PC-3 (cell line): ENCODE results near the gene APOA4. TPM values are rescaled to one million over a fixed set of nuclear protein-coding genes. Genes with fewer than 3 reads are reported as not detected.
A peak's percentile ranks its signal among the peaks of the same experiment; 100 is the strongest.

Experiments
- ATAC-seq: fragments of 200-7000 bp; cut with Tn5 transposase; 2 replicates; pipeline ENCODE4 v1.9.1; 2020; ENCODE audit warnings: mild to moderate bottlenecking, moderate library complexity
- BruUV-seq: library from RNA; stranded (reverse); fragments of 400-500 nt; replicated peaks from 2 replicates; lab custom pipeline; 2021; lab: Mats Ljungman, UMichigan
- CTCF ChIA-PET: fragments of 300-600 bp; sonication (Branson Sonifier 250); formaldehyde crosslinking; loops from one replicate; lab custom pipeline; 2022; ENCODE audit warnings: antibody characterized with exemption; lab: Charles Lee
- POLR2A ChIA-PET: fragments of 300-600 bp; sonication (Branson Sonifier 250); formaldehyde crosslinking; loops from one replicate; lab custom pipeline; 2022; ENCODE audit warnings: antibody characterized with exemption; ENCODE audit not compliant: unreplicated experiment; lab: Charles Lee
- DNase-seq: peaks from one replicate; pipeline ENCODE4 v3.0.0-alpha.2; 2015
- H2AFZ ChIP-seq: fragments of 300-600 bp; sonication (generic); 2 replicates; pipeline ENCODE4 v1.6.0; 2016; ENCODE audit warnings: antibody characterized with exemption, low read length
- H3F3A ChIP-seq: fragments of 300-600 bp; sonication (generic); one replicate; pipeline ENCODE4 v1.6.0; 2017; ENCODE audit warnings: antibody characterized with exemption, low read length, control low read depth, mild to moderate bottlenecking; ENCODE audit not compliant: unreplicated experiment
- H3K27ac ChIP-seq: fragments of 300-600 bp; sonication (generic); 2 replicates; pipeline ENCODE4 v1.5.1; 2016; ENCODE audit warnings: mild to moderate bottlenecking, low read length
- H3K27me3 ChIP-seq: fragments of 300-600 bp; sonication (generic); 2 replicates; pipeline ENCODE4 v1.6.1; 2016; ENCODE audit warnings: low read length, mixed read lengths
- H3K36me3 ChIP-seq: fragments of 300-600 bp; sonication (generic); 2 replicates; pipeline ENCODE4 v1.6.1; 2016; ENCODE audit warnings: low read depth, mixed run types, low read length, mixed read lengths
- H3K4me1 ChIP-seq: fragments of 300-600 bp; sonication (generic); 2 replicates; pipeline ENCODE4 v1.5.1; 2016; ENCODE audit warnings: low read length; ENCODE audit not compliant: insufficient read depth
- H3K4me2 ChIP-seq: fragments of 300-600 bp; sonication (generic); 2 replicates; pipeline ENCODE4 v1.6.0; 2016; ENCODE audit warnings: low read length
- H3K4me3 ChIP-seq: fragments of 300-600 bp; sonication (generic); 2 replicates; pipeline ENCODE4 v1.5.1; 2016; ENCODE audit warnings: mild to moderate bottlenecking, low read length, mixed read lengths
- H3K79me2 ChIP-seq: fragments of 300-600 bp; sonication (generic); 2 replicates; pipeline ENCODE4 v1.6.1; 2017; ENCODE audit warnings: low read length, mixed read lengths
- H3K9ac ChIP-seq: fragments of 300-600 bp; sonication (generic); 2 replicates; pipeline ENCODE4 v1.6.0; 2016; ENCODE audit warnings: mild to moderate bottlenecking, low read length
- H3K9me2 ChIP-seq: fragments of 300-600 bp; sonication (generic); replicated peaks from 2 replicates; pipeline ENCODE4 v1.6.1; 2016; ENCODE audit warnings: mixed run types, low read length, mixed read lengths
- H3K9me3 ChIP-seq: fragments of 300-600 bp; sonication (generic); 2 replicates; pipeline ENCODE4 v1.6.1; 2016; ENCODE audit warnings: low read length, mixed read lengths
- H4K20me1 ChIP-seq: fragments of 300-600 bp; sonication (generic); 2 replicates; pipeline ENCODE4 v1.6.1; 2016; ENCODE audit warnings: low read length, mixed read lengths
- EZH2 ChIP-seq: fragments of 300-600 bp; sonication (generic); IDR thresholded peaks from one replicate; pipeline ENCODE4 v1.6.1; 2017; ENCODE audit warnings: antibody characterized with exemption, mild to moderate bottlenecking, low read length; ENCODE audit not compliant: unreplicated experiment
- EZH2phosphoT487 ChIP-seq: fragments of 300-600 bp; sonication (generic); IDR thresholded peaks from 2 replicates; pipeline ENCODE4 v1.6.1; 2018; ENCODE audit warnings: mild to moderate bottlenecking, antibody characterized with exemption, low read length, borderline replicate concordance
- intact Hi-C: fragments of 100-400 bp; cut with micrococcal nuclease; formaldehyde crosslinking; loops from 2 replicates; pipeline ENCODE4 v1.9.0; 2023
- total RNA-seq: library from RNA; depleted of rRNA; stranded (reverse); fragments of >200 nt; gene quantifications from 2 replicates; pipeline ENCODE4 v1.2.3, GENCODE V29; 2014
- TF ChIP-seq, protein P1 (sequence below): fragments of 300-600 bp; sonication (generic); conservative IDR thresholded peaks from 2 replicates; pipeline ENCODE4 v1.5.1; 2017; ENCODE audit warnings: antibody characterized with exemption, low read depth, mild to moderate bottlenecking, low read length

Gene APOA4
- total RNA-seq, 1 experiment from 2014 or later = not detected

DNA sequence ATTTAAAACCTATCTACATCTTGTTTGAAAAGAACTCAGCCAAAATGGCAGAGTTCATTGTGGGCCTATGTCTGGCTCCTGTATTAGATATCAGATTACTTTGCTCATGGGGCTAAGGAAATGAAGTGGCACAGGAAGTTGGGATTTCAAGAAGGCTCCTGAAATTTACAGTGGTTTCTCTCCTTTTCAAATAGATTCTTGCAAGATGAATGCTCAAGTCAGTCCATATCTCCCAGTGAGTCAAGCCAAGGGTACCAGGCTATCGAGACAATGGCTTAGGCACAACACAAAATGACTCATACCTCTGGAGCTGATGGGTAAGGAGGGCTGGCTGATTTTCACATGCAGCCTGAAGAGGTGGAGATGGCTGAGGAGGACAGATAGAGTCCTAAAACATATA, 38.4 kb upstream of the APOA4 start:
- H3K9me3 ChIP-seq = no peaks in the 10 kb centered on the region

DNA sequence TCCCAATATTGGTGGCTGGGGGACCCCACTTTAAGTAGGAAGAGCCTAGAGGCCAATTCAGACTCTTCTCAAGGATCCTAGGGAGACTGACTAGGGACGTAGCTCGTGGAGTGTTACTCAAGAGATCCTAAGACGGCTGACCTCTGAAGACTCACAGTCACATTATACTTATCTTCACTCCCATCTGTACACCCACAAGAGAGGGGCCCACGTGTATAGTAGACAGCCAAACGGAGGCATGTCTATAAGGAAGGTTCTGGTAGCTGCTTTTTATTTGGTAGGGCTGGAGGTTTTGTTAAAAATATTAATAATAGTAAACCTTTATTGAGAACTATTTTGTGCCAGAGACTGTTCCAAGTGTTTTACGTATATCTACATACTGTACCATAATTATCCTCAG, 37.2 kb upstream of the APOA4 start:
- no peak for ATAC-seq
- H3K4me2 ChIP-seq = no peak overlapping the region
- intact Hi-C loops = no loop called here
- H3K4me1 ChIP-seq = peaks cover 16% of the 10 kb centered on the region
- H4K20me1 ChIP-seq = no peaks in the 10 kb centered on the region
- TF ChIP-seq EZH2phosphoT487 = no peak
- no peak for TF ChIP-seq EZH2
- TF ChIP-seq, protein P1, sequence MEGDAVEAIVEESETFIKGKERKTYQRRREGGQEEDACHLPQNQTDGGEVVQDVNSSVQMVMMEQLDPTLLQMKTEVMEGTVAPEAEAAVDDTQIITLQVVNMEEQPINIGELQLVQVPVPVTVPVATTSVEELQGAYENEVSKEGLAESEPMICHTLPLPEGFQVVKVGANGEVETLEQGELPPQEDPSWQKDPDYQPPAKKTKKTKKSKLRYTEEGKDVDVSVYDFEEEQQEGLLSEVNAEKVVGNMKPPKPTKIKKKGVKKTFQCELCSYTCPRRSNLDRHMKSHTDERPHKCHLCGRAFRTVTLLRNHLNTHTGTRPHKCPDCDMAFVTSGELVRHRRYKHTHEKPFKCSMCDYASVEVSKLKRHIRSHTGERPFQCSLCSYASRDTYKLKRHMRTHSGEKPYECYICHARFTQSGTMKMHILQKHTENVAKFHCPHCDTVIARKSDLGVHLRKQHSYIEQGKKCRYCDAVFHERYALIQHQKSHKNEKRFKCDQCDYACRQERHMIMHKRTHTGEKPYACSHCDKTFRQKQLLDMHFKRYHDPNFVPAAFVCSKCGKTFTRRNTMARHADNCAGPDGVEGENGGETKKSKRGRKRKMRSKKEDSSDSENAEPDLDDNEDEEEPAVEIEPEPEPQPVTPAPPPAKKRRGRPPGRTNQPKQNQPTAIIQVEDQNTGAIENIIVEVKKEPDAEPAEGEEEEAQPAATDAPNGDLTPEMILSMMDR = no peak
- H3K27me3 ChIP-seq = no peaks in the 10 kb centered on the region
- no peak overlapping the region for H3K9ac ChIP-seq
- H3K27ac ChIP-seq = no peak overlapping the region
- ChIA-PET POLR2A (no interaction called here), CTCF (no interaction called here)
- DNase-seq = no peak
- H3K79me2 ChIP-seq = no peaks in the 10 kb centered on the region
- peaks cover 27% of the 10 kb centered on the region for H3K36me3 ChIP-seq
- H3K9me3 ChIP-seq = no peaks in the 10 kb centered on the region
- H3K9me2 ChIP-seq = no peaks in the 10 kb centered on the region
- H3F3A ChIP-seq = no peaks in the 10 kb centered on the region
- no peak overlapping the region for H2AFZ ChIP-seq
- BruUV-seq = no TSS peak
- no peak overlapping the region for H3K4me3 ChIP-seq

More for the DNA sequence above, 38.4 kb upstream of the APOA4 start:
- Histone ChIP-seq H3K4me3 (no peak overlapping the region), H3K4me2 (no peak overlapping the region), H3K36me3 (peaks cover 26% of the 10 kb centered on the region), H3F3A (no peaks in the 10 kb centered on the region), H4K20me1 (no peaks in the 10 kb centered on the region), H3K27ac (peak overlapping the region; percentile 73), H3K27me3 (no peaks in the 10 kb centered on the region), H3K9ac (no peak overlapping the region; the same call in 1 of the 2 replicates), H3K9me2 (no peaks in the 10 kb centered on the region), H2AFZ (no peak overlapping the region), H3K79me2 (no peaks in the 10 kb centered on the region), H3K4me1 (peaks cover 16% of the 10 kb centered on the region)
- intact Hi-C loops = no loop called here
- BruUV-seq = no TSS peak
- ChIA-PET POLR2A (no interaction called here), CTCF (no interaction called here)
- peak; percentile 67 for DNase-seq
- peak; percentile 71; the same call in 1 of the 2 replicates for ATAC-seq
- TF ChIP-seq EZH2 (no peak), EZH2phosphoT487 (no peak)
- TF ChIP-seq, protein P1 = no peak

DNA sequence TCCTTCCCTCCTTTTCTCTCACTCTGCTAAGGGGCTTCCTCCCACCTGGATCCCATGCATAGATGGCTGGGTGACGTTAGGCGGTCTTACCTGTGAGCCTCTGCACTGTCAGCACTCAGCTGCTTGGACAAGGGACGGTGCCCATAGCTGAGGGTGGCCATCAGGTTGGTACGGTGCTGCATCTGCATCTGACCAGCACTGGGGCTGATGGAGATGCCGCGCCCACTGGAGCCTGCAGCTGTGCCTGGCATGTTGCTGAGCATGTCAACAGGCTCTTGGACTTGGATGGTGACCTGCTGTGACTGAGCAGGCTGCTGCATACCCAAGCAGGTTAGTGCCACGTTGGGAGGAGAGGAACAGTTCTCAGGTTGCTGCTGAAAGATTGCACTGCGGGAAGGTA, 36.1 kb upstream of the APOA4 start:
- no peaks in the 10 kb centered on the region for H4K20me1 ChIP-seq
- POLR2A ChIA-PET = no interaction called here
- intact Hi-C loops = loop anchor here (10.0 kb wide), 1 partner anchor 376 kb away; the partner anchor contains the start of genes PCSK7 and RNF214

More for the DNA sequence above, 36.1 kb upstream of the APOA4 start:
- CTCF ChIA-PET = no interaction called here
- Histone ChIP-seq H3K4me1 (peaks cover 22% of the 10 kb centered on the region), H3K9me3 (no peaks in the 10 kb centered on the region), H3K36me3 (peaks cover 29% of the 10 kb centered on the region), H3K4me2 (no peak overlapping the region), H3K27me3 (no peaks in the 10 kb centered on the region), H3F3A (peaks cover 5% of the 10 kb centered on the region), H3K4me3 (no peak overlapping the region), H3K9me2 (no peaks in the 10 kb centered on the region), H2AFZ (no peak overlapping the region), H3K79me2 (no peaks in the 10 kb centered on the region), H3K9ac (no peak overlapping the region), H3K27ac (no peak overlapping the region)
- no peak for TF ChIP-seq EZH2phosphoT487
- no peak for TF ChIP-seq EZH2
- TF ChIP-seq, protein P1 = no peak
- DNase-seq (no peak), ATAC-seq (no peak)
- no TSS peak for BruUV-seq
